ENCODE results near the gene FGFR4. TPM values are rescaled to one million over a fixed set of nuclear protein-coding genes. Genes with fewer than 3 reads are reported as not detected.

FGFR4 gene
- total and polyA plus RNA-seq, 5 donors from 2014 or later = 0.19 to 4.4 (median 0.29) TPM; not detected in 2

GRCh38 chr5:177111720-177112394 lies 25.1 kb downstream of the FGFR4 start:
- no peaks in the 10 kb centered on the region for H3K9me3 Mint-ChIP-seq
- no peaks in the 10 kb centered on the region for H3K27me3 ChIP-seq (ENCODE audit: control insufficient read depth, insufficient read depth, low read length)
- H3K27ac Mint-ChIP-seq = no peak overlapping the region
- no peak overlapping the region for H3K27ac ChIP-seq (ENCODE audit: insufficient read depth, low read length, poor library complexity, severe bottlenecking)
- no peaks in the 10 kb centered on the region for H3K9me3 ChIP-seq (ENCODE audit: control insufficient read depth in 2 of 2, low read length in 2 of 2)
- ATAC-seq (ENCODE audit: low read depth in 2 of 2) (peak; percentile 42 to 53), DNase-seq (peak; percentile 45 to 50 (median 50))
- peaks cover 9% of the 10 kb centered on the region for H3K4me1 ChIP-seq (ENCODE audit: control insufficient read depth, insufficient read depth, low read length, poor library complexity, severe bottlenecking)
- no peaks in the 10 kb centered on the region for H3K36me3 ChIP-seq (ENCODE audit: control insufficient read depth, insufficient read depth, low read length)
- no peak overlapping the region for H3K4me3 ChIP-seq (ENCODE audit: low read depth, low read length)
- H3K4me3 Mint-ChIP-seq = no peak overlapping the region
- H3K4me1 Mint-ChIP-seq = peaks cover 5 to 22% (median 15%) of the 10 kb centered on the region in 4 donors
- H3K27me3 Mint-ChIP-seq = peaks cover 12% of the 10 kb centered on the region
- no peaks in the 10 kb centered on the region for H3K36me3 Mint-ChIP-seq

DNA sequence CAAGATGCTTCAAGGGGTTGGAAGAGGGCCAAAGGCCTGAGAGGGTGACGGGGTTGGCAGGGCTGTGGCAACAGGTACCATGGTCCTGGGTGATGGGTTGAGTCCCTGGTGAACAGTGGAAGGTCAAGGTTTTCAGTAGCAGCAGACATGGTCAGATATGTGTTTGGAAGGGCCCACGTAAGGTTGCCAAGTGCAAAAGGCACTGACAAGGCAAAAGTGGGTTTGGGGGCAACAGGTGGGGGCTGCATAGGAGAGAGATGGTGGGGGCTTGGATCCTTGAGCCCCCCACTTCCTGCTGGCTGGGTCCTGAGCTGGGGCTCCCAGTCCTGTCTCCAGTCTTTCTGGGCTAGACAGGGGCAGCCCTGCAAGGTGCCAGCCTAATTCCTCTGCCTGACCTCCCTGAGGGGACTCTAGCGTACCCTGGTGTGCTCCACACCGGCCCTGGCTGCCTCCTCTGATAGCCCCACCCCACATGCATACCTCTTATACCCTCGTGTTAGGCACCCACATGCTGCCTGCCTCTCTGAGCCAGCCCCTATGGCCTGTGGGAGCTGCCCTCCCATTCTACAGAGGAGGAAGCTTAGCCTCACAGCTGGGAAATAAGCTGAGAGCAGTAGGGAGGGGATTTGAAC lies 26.0 kb downstream of the FGFR4 start:
- DNase-seq = no peak
- Mint-ChIP-seq H3K4me3 (no peak overlapping the region), H3K27ac (no peak overlapping the region)

GRCh38 chr5:177113566-177114424 lies 27.1 kb downstream of the FGFR4 start:
- H3K9me3 ChIP-seq (ENCODE audit: control insufficient read depth in 2 of 2, low read length in 2 of 2) = no peaks in the 10 kb centered on the region
- no peak overlapping the region for H3K27ac ChIP-seq (ENCODE audit: insufficient read depth, low read length, poor library complexity, severe bottlenecking)
- no peaks in the 10 kb centered on the region for H3K36me3 ChIP-seq (ENCODE audit: control insufficient read depth, insufficient read depth, low read length)
- H3K27me3 ChIP-seq (ENCODE audit: control insufficient read depth, insufficient read depth, low read length) = no peaks in the 10 kb centered on the region
- DNase-seq (peak; percentile 60 to 79 (median 79)), ATAC-seq (ENCODE audit: low read depth in 2 of 2) (peak; percentile 54 to 56)
- H3K27me3 Mint-ChIP-seq = peaks cover 6% of the 10 kb centered on the region
- no peaks in the 10 kb centered on the region for H3K9me3 Mint-ChIP-seq
- H3K4me1 ChIP-seq (ENCODE audit: control insufficient read depth, insufficient read depth, low read length, poor library complexity, severe bottlenecking) = peaks cover 12% of the 10 kb centered on the region
- H3K4me3 Mint-ChIP-seq = peak overlapping the region in 1 of 4 donors; percentile 13
- H3K36me3 Mint-ChIP-seq = no peaks in the 10 kb centered on the region
- no peak overlapping the region for H3K4me3 ChIP-seq (ENCODE audit: low read depth, low read length)
- H3K4me1 Mint-ChIP-seq = peaks cover 5 to 27% (median 18%) of the 10 kb centered on the region in 4 donors
- peak overlapping the region in 1 of 3 donors; percentile 64 for H3K27ac Mint-ChIP-seq

More for the DNA sequence above, 26.0 kb downstream of the FGFR4 start:
- no peaks in the 10 kb centered on the region for H3K9me3 ChIP-seq (ENCODE audit: control insufficient read depth in 2 of 2, low read length in 2 of 2)
- H3K4me1 ChIP-seq (ENCODE audit: control insufficient read depth, insufficient read depth, low read length, poor library complexity, severe bottlenecking) = peaks cover 12% of the 10 kb centered on the region
- no peak overlapping the region for H3K27ac ChIP-seq (ENCODE audit: insufficient read depth, low read length, poor library complexity, severe bottlenecking)
- peaks cover 6% of the 10 kb centered on the region for H3K27me3 Mint-ChIP-seq
- no peaks in the 10 kb centered on the region for H3K9me3 Mint-ChIP-seq
- ATAC-seq (ENCODE audit: low read depth in 2 of 2) = no peak
- no peaks in the 10 kb centered on the region for H3K36me3 ChIP-seq (ENCODE audit: control insufficient read depth, insufficient read depth, low read length)
- no peaks in the 10 kb centered on the region for H3K36me3 Mint-ChIP-seq
- H3K4me3 ChIP-seq (ENCODE audit: low read depth, low read length) = no peak overlapping the region
- H3K27me3 ChIP-seq (ENCODE audit: control insufficient read depth, insufficient read depth, low read length) = no peaks in the 10 kb centered on the region
- H3K4me1 Mint-ChIP-seq = peaks cover 5 to 27% (median 18%) of the 10 kb centered on the region in 4 donors

- no peaks in the 10 kb centered on the region for H3K9me3 ChIP-seq (ENCODE audit: control insufficient read depth in 2 of 2, low read length in 2 of 2)
- H3K27ac Mint-ChIP-seq = peak overlapping the region; percentile 74 to 86 (median 82)
- H3K4me3 Mint-ChIP-seq = peak overlapping the region; percentile 61 to 76 (median 68)
- peak; percentile 73 to 89 (median 80) for DNase-seq
- no peaks in the 10 kb centered on the region for H3K36me3 ChIP-seq (ENCODE audit: control insufficient read depth, insufficient read depth, low read length)
- no peak overlapping the region for H3K27ac ChIP-seq (ENCODE audit: insufficient read depth, low read length, poor library complexity, severe bottlenecking)
- no peaks in the 10 kb centered on the region for H3K9me3 Mint-ChIP-seq
- no peaks in the 10 kb centered on the region for H3K36me3 Mint-ChIP-seq
- H3K4me1 Mint-ChIP-seq = peaks cover 5 to 27% (median 17%) of the 10 kb centered on the region in 4 donors
- peak overlapping the region; percentile 2 for H3K4me3 ChIP-seq (ENCODE audit: low read depth, low read length)
- ATAC-seq (ENCODE audit: low read depth in 2 of 2) = peak; percentile 92 to 93
- peaks cover 12% of the 10 kb centered on the region for H3K4me1 ChIP-seq (ENCODE audit: control insufficient read depth, insufficient read depth, low read length, poor library complexity, severe bottlenecking)
- no peaks in the 10 kb centered on the region for H3K27me3 ChIP-seq (ENCODE audit: control insufficient read depth, insufficient read depth, low read length)
- no peaks in the 10 kb centered on the region for H3K27me3 Mint-ChIP-seq
These were observed 30.1 kb downstream of the FGFR4 start for GRCh38 chr5:177116631-177117373.

- no peaks in the 10 kb centered on the region for H3K36me3 ChIP-seq (ENCODE audit: control insufficient read depth, insufficient read depth, low read length)
- H3K27me3 ChIP-seq (ENCODE audit: control insufficient read depth, insufficient read depth, low read length) = no peaks in the 10 kb centered on the region
- Mint-ChIP-seq H3K27ac (peak overlapping the region in 1 of 3 donors; percentile 86), H3K4me1 (peaks cover 5 to 27% (median 16%) of the 10 kb centered on the region in 4 donors), H3K9me3 (peaks cover 0 to 2% (median 0%) of the 10 kb centered on the region in 7 donors), H3K27me3 (no peaks in the 10 kb centered on the region), H3K36me3 (no peaks in the 10 kb centered on the region), H3K4me3 (peak overlapping the region in 2 of 4 donors; percentile 59 to 76)
- ATAC-seq (ENCODE audit: low read depth in 2 of 2) = no peak
- no peak overlapping the region for H3K4me3 ChIP-seq (ENCODE audit: low read depth, low read length)
- no peak for DNase-seq
- H3K27ac ChIP-seq (ENCODE audit: insufficient read depth, low read length, poor library complexity, severe bottlenecking) = no peak overlapping the region
- peaks cover 12% of the 10 kb centered on the region for H3K4me1 ChIP-seq (ENCODE audit: control insufficient read depth, insufficient read depth, low read length, poor library complexity, severe bottlenecking)
- no peaks in the 10 kb centered on the region for H3K9me3 ChIP-seq (ENCODE audit: control insufficient read depth in 2 of 2, low read length in 2 of 2)
These were observed 30.8 kb downstream of the FGFR4 start for GRCh38 chr5:177117441-177118045.

DNA sequence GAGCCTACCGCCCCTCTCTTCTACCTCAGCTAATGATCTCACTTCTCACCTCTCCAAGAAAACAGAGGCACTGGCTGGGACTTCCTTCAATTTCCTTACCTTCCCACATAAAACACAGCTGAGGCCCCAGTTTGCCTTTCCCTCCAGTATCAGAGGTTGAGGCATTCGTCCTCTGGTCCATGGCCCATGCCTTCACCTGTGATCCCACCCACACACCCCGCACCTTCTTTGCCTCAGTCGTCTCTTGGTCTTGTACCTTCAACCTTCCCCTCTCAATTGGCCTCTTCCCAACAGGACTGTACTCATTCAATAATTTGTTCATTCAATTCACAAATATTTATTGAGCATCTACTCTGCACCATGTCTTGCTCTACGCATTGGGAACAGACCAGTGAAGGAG lies 35.9 kb downstream of the FGFR4 start:
- H3K27me3 Mint-ChIP-seq = no peaks in the 10 kb centered on the region
- peak overlapping the region in 1 of 4 donors; percentile 21 for H3K4me3 Mint-ChIP-seq
- DNase-seq (no peak), ATAC-seq (ENCODE audit: low read depth in 2 of 2) (no peak)
- H3K4me1 ChIP-seq (ENCODE audit: control insufficient read depth, insufficient read depth, low read length, poor library complexity, severe bottlenecking) = no peaks in the 10 kb centered on the region
- H3K27me3 ChIP-seq (ENCODE audit: control insufficient read depth, insufficient read depth, low read length) = no peaks in the 10 kb centered on the region
- H3K27ac ChIP-seq (ENCODE audit: insufficient read depth, low read length, poor library complexity, severe bottlenecking) = no peak overlapping the region
- H3K4me3 ChIP-seq (ENCODE audit: low read depth, low read length) = no peak overlapping the region
- peak overlapping the region in 2 of 3 donors; percentile 12 to 22 for H3K27ac Mint-ChIP-seq
- H3K9me3 Mint-ChIP-seq = peaks cover 0 to 2% (median 0%) of the 10 kb centered on the region in 7 donors
- H3K36me3 ChIP-seq (ENCODE audit: control insufficient read depth, insufficient read depth, low read length) = no peaks in the 10 kb centered on the region
- H3K4me1 Mint-ChIP-seq = no peaks in the 10 kb centered on the region
- H3K36me3 Mint-ChIP-seq = no peaks in the 10 kb centered on the region
- H3K9me3 ChIP-seq (ENCODE audit: control insufficient read depth in 2 of 2, low read length in 2 of 2) = no peaks in the 10 kb centered on the region

Measured in CD4-positive, CD25-positive, alpha-beta regulatory T cell (primary cell).